Lung microvascular endothelial cell (primary cell): ENCODE data around the gene KLHL35. TPM values are rescaled to one million over a fixed set of nuclear protein-coding genes. Genes with fewer than 3 reads are reported as not detected.
"Not testable (repeated sequence)": the region's sequence is repeated elsewhere in the genome, so short reads cannot be mapped to it uniquely, and the experiment has no call there.

Experiments used
- DNase-seq, 2 donors: peaks; one replicate each; pipeline versions ENCODE4 v3.0.0 to v3.0.0-alpha.2; 2010; ENCODE audit warnings: low read depth in 2 of 2
- total RNA-seq: library from RNA; depleted of rRNA; stranded (reverse); fragments of >200 nt; gene quantifications from 2 replicates; pipeline ENCODE4 v1.2.1, GENCODE V29; 2014

KLHL35 gene
- total RNA-seq, 1 donor from 2014 or later, result 1.6 TPM

DNA sequence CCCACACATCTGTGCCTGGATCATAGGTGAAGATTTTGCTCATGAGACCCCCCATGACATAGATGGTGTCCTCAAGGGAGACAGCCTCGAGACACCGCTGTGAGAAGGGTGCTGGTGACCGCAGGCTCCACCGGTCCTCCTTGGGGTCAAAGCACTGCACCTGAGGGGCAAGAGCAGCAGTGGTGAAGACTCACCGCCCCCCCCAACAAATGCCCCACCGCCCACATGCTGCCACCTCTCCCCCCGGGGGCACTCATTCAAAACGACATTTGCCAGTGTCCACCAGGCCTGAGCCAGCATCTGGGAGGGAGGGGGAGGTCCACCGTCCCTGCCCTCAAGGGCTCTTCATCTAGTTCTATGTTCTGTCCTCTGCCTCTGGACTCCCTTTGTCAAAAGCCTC is 9.3 kb downstream of the KLHL35 start:
- no peak for DNase-seq

DNA sequence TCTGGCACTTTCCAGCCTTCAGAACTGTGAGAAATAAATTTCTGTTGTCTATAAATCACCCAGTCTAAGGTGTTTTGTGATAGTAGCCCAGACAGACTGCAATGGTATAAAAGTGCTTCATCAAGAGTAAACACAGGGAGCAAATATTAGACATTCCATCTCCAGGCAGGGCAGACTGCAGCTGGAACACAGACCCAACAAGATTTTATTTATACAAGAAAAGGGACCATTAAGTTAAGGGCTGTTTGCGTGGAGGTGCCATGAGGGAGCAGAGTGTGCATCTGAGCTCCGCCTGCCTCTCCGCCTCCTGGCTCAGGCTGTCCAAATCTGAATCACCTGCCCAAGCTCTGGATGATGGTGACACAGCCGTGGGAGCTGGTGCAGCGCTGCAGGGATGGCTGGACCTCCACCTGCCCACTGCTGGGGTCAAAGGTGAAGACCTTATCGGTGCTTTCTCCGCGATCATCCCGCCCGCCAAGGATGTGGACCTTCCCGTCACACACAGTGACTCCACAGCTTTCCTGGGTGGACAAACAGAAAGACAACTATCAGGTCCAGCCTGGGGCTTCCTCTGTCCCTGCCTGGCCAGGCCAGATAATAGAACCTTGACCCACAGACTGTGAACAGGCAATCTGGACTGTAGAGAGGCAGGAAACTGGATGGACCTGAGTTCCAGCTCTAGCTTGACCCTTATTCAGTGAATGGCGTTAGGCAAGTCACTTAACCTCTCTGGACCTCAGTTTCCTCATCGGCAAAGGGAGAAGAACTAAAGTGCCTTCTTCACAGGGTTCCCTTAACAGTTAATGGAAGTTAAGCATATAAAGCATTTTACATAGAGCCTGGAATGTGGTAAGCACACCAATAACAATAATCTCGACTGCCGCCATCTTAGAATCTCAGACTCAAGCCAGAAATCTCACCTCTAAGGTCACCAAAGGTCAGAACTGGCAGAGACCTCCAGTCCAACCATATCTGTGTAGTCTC is 10.5 kb downstream of the KLHL35 start:
- no peak for DNase-seq

DNA sequence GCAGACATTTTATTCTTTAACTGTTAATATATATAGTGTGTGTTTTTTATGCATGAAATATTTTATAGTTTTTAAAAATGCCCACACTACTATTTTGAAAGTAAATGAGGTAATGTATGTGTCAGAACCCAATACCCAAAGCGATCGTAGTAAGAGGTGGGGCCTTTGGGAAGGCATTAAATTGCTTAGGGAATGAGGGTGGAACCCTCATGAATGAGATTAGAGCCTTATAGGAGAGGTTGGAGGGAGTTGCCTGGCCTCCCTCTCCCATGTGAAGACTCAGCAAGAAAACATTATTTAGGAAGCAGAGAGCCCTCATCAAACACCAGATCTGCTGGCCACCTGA is 11.1 kb downstream of the KLHL35 start:
- DNase-seq, result no peak

DNA sequence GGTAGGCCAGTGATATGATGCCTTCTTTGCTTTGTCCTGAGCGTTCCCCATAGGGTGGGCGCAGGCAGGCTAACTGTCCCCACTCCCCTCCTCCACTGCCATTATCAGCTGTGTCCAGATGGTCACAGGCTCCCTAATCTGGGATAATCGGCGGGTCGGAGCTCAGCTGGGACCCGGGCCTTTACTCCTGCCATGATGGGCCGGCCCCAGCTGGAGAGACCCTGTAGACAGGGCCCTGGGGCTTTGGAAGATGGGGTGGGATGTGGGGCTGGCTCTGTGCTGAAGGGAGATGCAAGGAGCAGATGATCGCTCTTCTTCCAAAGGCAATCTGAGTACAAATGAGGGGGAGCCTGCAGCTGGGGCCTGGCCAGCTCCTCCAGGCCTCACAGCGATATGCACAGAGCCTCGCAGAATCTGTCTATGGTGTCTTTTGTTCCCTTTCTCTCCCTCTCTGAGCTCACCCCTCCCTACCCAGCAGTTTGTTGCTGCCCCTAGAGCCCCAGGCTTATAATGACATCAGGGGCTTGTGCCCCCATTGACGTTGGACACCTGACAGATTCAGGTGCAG is 11.9 kb downstream of the KLHL35 start:
- no peak for DNase-seq

DNA sequence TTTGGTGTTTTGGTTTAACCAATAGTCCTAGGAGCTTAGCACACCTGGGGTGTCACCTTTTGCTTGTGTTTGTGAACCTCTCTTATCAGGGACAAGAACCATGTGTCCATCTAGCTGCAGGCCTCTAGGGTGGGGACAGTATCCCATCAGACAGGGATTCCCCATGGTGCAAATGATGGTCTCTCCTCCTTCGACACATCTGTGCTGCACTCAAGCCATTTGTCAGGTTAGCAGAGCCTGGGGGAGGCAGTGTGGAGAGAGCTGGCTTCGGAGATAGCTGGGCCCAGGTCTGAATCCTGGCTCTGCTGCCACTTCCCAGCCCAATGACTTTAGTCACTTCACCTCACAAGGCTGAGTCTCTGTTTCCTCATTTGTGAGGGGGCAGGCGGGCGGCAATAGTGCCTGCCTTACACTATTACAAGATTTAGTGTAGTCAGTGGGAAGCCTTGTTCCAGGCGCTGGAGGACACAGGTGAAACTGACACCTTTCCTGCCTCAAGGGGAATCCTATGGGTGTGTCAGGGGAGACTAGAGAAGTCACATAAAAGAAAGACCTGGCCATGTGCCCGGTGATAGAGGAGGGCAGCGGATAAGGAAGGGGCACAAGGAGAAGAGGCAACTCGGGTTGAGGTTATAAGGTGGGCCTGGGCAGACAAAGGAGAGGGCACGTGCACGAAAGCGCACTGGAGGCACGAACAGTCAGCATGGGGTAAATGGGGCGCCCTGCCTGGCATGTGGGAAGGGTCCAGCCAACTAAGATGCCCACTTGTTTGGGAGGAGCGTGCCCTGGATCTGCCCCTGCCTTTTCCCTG is 12.6 kb downstream of the KLHL35 start:
- no peak for DNase-seq

DNA sequence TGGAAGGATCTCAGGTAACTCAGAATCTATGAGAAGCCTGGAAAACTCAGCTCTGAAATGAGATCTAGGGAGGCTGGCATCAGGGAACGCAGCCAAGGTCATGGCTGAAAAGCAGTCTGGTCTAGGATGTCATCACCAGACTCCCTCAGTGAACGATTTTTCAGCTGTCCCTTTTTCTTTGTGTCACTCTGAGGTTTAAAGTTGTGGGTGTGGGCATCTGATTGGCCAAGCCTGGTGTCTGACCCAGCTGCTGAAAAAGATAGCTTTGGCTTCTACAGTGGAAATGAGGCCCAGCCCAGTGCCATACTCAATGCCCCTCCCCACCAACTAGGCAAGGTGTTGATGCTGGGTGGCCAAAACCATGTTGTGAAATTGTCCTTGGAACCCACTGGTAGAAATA is 19.1 kb downstream of the KLHL35 start:
- DNase-seq, result no peak

DNA sequence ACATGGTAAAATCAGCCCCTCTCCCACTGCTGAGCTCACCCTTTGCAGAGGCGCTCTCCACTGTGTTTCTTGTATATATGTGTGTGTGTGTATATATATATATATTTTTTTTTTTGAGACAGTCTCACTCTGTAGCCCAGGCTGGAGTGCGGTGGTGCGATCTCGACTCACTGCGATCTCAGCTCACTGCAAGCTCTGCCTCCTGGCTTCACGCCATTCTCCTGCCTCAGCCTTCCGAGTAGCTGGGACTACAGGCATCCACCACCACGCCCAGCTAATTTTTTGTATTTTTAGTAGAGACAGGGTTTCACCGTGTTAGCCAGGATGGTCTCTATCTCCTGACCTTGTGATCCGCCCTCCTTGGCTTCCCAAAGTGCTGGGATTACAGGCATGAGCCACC is 19.9 kb downstream of the KLHL35 start:
- DNase-seq, result not testable (repeated sequence)

DNA sequence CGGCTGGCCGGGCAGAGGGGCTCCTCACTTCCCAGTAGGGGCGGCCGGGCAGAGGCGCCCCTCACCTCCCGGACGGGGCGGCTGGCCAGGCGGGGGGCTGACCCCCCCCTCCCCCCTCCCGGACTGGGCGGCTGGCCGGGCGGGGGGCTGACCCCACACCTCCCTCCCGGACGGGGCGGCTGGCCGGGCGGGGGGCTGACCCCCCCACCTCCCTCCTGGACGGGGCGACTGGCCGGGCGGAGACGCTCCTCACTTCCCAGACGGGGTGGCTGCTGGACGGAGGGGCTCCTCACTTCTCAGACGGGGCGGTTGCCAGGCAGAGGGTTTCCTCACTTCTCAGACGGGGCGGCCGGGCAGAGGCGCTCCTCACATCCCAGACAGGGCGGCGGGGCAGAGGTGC is 23.0 kb downstream of the KLHL35 start:
- DNase-seq, result not testable (repeated sequence)

DNA sequence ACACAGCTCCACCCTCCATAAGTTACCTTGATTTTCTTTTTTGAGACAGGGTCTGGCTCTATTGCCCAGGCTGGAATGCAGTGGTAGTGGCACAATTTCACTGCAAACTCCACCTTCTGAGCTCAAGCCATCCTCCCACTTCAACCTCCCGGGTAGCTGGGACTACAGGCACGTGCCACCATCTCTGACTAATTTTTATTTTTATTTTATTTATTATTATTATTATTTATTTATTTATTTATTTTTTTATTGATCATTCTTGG is 24.1 kb downstream of the KLHL35 start:
- no peak for DNase-seq

DNA sequence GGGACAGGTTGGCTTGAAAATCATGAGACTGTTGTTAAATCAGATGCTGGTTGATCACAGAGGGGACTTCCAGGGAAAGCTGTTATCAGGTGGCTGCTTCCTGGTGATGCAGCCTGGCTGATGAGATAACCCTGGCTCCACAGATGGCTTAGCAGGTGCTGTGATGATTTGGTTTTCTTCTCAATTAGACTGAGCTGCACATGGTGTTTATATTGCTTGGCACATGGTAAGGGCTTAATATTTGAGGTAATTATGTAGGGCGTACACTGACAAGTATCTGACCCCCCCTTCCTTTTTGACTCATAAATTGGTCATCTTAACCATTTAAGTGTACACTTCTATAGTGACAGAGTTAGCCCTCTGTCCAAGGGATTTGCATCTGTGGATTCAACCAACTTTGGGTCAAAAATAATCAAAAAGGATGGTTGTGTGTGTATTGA is 26.6 kb downstream of the KLHL35 start:
- peak; percentile 77 to 88 for DNase-seq

DNA sequence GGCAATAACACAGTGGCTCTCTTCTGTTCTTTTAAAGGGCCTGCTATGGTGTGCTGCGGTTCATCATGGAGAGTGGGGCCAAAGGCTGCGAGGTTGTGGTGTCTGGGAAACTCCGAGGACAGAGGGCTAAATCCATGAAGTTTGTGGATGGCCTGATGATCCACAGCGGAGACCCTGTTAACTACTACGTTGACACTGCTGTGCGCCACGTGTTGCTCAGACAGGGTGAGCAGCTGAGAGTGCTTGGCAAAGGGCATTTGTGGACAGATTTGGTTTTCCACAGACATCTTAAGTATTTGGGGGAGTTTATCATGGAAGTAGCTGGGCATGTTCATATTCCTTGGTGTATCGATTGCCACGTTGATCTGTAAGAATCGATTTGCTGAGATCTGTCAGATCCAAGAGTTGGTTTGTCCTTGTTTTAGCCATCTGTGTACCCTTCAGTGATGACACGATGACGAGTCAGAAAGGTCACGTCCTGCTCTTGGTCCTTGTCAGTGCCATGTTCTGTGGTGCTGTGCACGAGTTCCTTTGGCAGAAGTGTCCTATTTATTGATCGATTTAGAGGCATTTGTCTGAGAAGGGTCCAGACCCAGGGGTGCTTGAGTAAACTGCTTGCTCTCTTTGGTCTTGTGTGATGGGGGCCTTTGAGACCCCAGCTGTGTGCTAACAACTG is 28.9 kb downstream of the KLHL35 start:
- no peak for DNase-seq

DNA sequence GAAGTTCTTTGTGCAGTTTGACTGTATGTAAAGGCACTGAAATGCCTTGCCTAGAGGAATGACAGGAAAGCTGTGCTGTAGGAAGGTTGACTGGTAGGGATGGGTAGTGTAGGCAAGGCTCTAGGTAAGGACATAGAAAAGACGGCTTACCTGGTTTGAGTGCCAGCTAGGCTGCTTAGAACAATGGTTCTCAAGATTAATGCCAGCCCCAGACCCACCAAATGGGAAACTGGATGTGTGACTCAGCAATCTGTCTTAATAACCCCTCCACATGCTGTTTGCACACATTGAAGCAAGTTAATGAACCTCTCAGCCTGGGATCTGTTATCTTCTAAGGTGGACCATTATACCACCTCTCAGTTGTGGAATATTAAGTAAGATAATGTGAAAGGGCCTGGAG is 30.0 kb downstream of the KLHL35 start:
- peak in 1 of 2 donors; percentile 23 for DNase-seq

DNA sequence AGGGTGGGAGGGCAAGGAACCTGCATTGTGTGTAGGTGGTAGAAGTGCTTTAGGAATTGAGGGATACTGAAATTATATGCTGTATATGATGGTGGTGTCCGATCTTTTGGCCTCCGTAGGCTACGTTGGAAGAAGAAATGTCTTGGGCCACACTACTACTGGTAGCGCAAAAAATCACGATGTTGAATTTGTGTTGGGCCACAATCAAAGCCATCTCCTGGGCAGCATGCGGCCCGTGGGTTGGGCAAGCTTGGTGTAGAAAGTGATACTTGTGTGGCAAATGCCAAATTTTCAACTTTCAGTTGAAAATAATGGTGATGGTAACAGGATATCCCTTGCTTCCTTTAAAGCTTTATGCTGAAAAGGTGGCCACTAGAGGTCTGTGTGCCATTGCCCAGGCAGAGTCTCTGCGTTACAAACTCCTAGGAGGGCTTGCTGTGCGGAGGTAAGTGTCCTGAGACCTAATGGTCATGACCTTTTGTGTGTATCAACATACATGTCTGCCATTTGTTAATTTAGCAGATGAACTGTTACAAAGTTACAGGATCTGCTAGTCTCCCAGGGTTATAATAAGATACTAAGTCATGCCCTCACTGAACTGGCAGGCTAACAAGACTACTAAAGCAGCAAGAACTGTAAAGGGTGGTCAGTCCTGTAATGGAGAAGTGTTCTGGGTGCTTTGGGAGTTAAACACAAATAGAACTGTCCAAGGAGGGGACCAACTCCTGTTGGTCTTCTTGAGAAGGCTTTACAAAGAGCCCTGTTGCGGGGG is 30.8 kb downstream of the KLHL35 start:
- peak in 1 of 2 donors; percentile 37 for DNase-seq

DNA sequence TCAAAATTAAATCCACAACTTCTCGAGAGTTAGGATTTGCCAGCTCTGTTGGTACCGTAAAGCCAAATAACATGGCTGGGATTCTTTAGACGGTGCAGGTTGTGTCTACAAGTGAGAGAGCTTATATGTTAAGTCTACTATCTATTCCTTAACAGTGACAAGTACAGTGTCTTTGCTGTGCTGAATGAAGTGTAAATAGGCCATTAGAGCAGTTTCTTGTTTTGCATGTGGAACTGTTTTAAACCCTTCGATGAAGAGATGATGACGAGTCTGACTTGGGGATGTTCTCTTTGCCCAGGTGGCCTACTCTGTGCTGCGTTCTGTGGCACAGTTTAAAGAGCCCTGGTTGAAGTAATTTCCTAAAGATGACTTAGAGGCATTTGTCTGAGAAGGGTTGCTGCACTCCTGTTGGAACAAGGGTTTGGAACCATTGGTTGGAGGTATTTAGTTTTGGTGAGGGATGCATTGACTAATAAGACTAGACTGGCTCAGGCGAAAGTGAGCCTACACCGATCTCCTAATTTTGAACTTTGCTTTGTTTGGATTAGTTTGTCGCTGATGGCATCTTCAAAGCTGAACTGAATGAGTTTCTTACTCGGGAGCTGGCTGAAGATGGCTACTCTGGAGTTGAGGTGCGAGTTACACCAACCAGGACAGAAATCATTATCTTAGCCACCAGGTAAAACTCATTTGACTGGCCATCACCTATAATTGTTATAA is 32.7 kb downstream of the KLHL35 start:
- peak in 1 of 2 donors; percentile 25 for DNase-seq

DNA sequence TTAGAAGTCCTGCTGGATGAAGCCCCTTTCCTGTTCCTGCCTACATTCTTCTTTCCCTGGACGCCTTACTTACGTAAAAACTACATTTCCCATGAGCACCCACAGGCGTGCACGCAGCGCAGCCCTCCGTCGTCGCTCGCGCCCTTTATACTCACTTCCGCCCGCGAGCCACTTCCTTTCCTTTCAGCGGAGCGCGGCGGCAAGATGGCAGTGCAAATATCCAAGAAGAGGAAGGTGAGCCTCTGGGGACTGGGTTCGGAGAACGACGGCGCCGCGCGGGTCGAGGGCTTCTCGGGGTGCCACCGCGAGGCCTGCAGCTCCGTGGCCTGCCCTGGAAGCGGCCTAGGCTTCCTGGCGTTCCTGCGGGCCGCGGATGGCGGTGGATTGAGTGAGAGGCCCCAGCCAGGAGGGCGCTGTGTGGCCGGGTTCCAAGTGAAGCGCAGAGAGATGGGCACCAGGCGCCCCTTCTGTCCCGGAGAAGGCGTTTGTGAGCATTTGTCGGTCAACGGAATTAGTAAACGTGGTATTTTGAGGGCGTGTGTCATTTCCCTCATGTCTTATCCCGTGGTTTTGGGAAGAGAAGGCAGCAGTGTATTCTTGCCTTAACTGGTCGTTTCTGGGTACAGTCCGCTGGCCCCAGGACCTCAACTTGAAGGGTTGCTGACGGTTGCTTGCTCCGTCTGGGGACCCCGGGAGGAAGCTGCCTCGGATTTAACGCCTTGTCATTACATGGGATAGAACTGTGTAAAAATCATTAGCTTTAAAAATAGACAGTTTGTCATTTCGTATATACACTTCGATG is 33.5 kb downstream of the KLHL35 start, which contains the start of gene RPS3:
Gene RPS3 (plus strand): TSS at position 175 of the 802 bp plus-strand sequence. CDS start 30 bp downstream, at position 205.
- peak; percentile 94 to 95 for DNase-seq

DNA sequence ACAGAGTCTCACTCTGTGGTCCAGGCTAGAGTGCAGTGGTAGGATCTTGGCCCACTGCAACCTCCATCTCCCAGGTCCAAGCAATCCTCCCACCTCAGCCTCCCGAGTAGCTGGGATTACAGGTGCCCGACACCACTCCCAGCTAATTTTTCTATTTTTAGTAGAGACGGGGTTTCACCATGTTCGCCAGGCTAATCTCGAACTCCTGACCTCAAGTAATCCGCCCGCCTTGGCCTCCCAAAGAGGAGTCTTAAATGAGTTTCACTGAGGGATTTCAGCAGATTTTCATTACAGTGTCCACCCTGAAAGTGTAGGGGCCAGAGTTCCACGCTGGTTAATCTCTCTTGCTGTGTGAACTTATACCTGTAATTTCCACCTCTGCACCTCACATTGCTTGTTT is 34.1 kb downstream of the KLHL35 start:
- no peak for DNase-seq

DNA sequence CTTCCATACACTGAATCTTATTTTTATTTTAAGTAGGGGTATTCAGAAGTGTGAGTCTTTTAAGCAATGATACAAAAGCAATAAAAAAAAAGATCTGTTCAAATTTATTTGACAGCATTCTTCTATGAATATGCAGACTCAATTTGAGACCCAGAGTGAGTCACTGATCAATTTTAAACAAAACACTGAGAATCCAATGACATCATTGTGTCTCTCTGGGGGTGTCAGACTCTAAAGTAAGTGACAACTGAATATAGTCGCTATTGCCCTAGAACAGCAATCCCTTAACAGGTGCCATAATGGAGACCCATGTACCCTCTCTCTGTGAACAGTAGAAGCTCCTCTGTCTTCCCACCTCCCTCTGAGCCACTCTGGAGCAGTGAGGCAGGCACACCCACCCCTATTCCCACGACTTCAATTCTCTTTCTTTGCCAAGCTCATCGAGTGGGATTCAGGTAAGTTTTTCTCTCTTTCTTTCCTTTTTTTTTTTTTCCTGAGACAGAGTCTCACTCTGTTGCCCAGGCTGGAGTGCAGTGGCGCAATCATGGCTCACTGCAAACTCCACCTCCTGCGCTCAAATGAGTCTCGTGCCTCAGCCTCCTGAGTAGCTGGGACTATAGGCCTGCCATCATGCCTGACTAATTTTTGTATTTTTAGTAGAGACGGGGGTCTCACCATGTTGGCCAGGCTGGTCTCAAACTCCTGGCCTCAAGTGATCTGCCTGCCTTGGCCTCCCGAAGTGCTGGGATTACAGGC is 38.7 kb downstream of the KLHL35 start:
- no peak for DNase-seq

DNA sequence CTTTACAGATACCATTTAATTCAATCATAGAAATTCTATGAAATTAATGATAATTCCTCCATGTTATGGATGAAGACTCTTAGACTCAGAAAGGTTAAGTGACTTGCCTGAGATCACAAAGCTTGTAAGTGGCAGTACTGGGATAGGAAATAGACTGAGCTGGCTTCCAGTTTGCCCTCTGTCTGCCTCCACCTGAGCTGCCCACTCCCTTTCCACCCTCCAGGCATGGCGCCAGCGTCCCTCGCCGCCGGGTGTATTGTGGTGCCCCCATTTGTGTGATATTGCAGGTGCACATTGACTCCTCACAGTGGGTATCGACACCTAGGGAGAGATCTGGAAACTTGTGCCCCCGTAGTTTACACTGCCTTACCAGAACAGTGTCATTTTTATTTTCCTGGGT is 43.1 kb downstream of the KLHL35 start:
- no peak for DNase-seq

DNA sequence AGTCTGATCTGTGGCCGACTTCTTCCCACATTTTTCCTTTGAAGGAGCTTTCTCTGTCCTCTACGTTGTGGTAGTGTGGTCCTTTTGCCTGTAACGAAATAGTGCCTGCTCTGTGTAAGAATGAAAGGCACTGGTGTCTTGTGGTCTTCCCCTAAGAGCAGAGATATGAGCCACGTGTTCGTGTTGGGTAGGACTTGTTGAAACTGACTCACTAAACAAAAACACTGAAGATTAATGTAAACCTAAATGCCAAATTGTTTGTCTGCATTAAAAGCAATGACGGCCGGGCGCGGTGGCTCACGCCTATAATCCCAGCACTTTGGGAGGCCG is 43.8 kb downstream of the KLHL35 start:
- DNase-seq, result no peak
